Measurements from ENCODE around the gene RET. TPM values are rescaled to one million over a fixed set of nuclear protein-coding genes. Genes with fewer than 3 reads are reported as not detected.

RET gene
- total and polyA plus RNA-seq, 2 of the 8 experiments (the other 6 are each of a cell fraction or from before 2014, with no cell fraction given), result 6.7 to 8.4 TPM

GRCh38 chr10:43071865-43072650 is 4.8 kb upstream of the RET start:
- Histone ChIP-seq H3K14ac (ENCODE audit: insufficient read length) (no peak overlapping the region), H3K27ac (ENCODE audit: low read depth, low read length) (no peak overlapping the region), H2BK12ac (ENCODE audit: low read depth, low read length) (no peak overlapping the region), H2BK15ac (ENCODE audit: low read length) (no peak overlapping the region), H3K4me2 (ENCODE audit: insufficient read depth in 1 of 2, low read depth in 2 of 2, low read length in 2 of 2) (no peak overlapping the region), H3K56ac (replicated peaks; ENCODE audit: insufficient read length, low read depth, low read length) (no peak overlapping the region), H4K91ac (replicated peaks; ENCODE audit: insufficient read length, low read length) (no peak overlapping the region), H4K8ac (ENCODE audit: extremely low read depth, insufficient read depth, low read length) (no peak overlapping the region), H2AK5ac (ENCODE audit: low read depth, low read length) (no peak overlapping the region), H2BK120ac (replicated peaks; ENCODE audit: low read depth, low read length) (no peak overlapping the region), H3K23ac (ENCODE audit: insufficient read length) (no peak overlapping the region), H3K4ac (replicated peaks; ENCODE audit: insufficient read length, low read depth, low read length) (no peak overlapping the region), H3K9me3 (ENCODE audit: insufficient read depth in 2 of 2, low read depth in 1 of 2, low read length in 1 of 2) (no peaks in the 10 kb centered on the region), H3K9ac (replicated peaks in 1 of 4; ENCODE audit: extremely low read depth in 1 of 4, low read depth in 3 of 4, low read length in 3 of 4) (no peak overlapping the region), H2AFZ (ENCODE audit: low read length) (no peak overlapping the region), H4K5ac (ENCODE audit: insufficient read length, low read depth, low read length) (no peak overlapping the region), H3K79me2 (ENCODE audit: control insufficient read depth in 1 of 2, insufficient read depth in 2 of 2, low read length in 2 of 2) (no peaks in the 10 kb centered on the region), H3K18ac (ENCODE audit: extremely low read depth, low read length) (no peak overlapping the region), H3K4me1 (replicated peaks in 1 of 4; ENCODE audit: control insufficient read depth in 3 of 4, insufficient read depth in 4 of 4, low read length in 3 of 4) (peaks cover 0 to 3% (median 0%) of the 10 kb centered on the region in 4 experiments; a peak in 1 of 7 replicates), H3K23me2 (ENCODE audit: low read depth, low read length) (peaks cover 6% of the 10 kb centered on the region; the same call in 1 of the 2 replicates), H4K20me1 (replicated peaks in 1 of 2; ENCODE audit: control insufficient read depth in 1 of 2, insufficient read depth in 2 of 2, low read length in 2 of 2) (no peaks in the 10 kb centered on the region), H3K79me1 (ENCODE audit: low read depth, low read length) (no peaks in the 10 kb centered on the region; the same call in 1 of the 2 replicates), H2BK20ac (ENCODE audit: low read length) (no peak overlapping the region), H2BK5ac (ENCODE audit: low read depth, low read length) (no peak overlapping the region), H3K4me3 (ENCODE audit: extremely low read depth in 1 of 4, insufficient read depth in 2 of 4, low read depth in 3 of 4, low read length in 4 of 4) (no peak overlapping the region), H3K27me3 (replicated peaks in 1 of 4; ENCODE audit: control insufficient read depth in 3 of 4, extremely low read depth in 1 of 4, insufficient read depth in 3 of 4, low read length in 3 of 4) (peaks cover 0 to 18% (median 14%) of the 10 kb centered on the region in 4 experiments; a peak in 6 of 7 replicates), H3K36me3 (ENCODE audit: control insufficient read depth in 2 of 4, insufficient read depth in 4 of 4, low read length in 3 of 4) (no peaks in the 10 kb centered on the region)
- ChIA-PET POLR2A (ENCODE audit: partially characterized antibody) (interaction anchor here (0.6 kb wide), 1 partner anchor 107 kb away, joined by 3 read pairs; no protein-coding TSS in a partner anchor), CTCF (ENCODE audit: partially characterized antibody) (interaction anchor here (1.0 to 9.6 kb wide), 4 partner anchors 6 to 206 kb away, joined by 3 to 100 read pairs (median 3); partner anchors contain the start of gene RET)
- FAIRE-seq (no peak), DNase-seq (ENCODE audit: low read depth in 1 of 2, low spot score in 2 of 2) (no peak)
- WGBS, 2 experiments (ENCODE audit: extremely low coverage in 1 of 2, insufficient coverage in 1 of 2, insufficient read length in 1 of 2, insufficient replicate concordance in 2 of 2, low coverage in 1 of 2, low lambda C conversion rate in 2 of 2, missing lambda C conversion rate in 1 of 2), result 91% methylated on average over 17 of the region's 19 CpGs; no CpG with 5 or more reads in 1 of the 2 experiments
- TF ChIP-seq NRF1 (IDR thresholded peaks at IDR 0.05; ENCODE audit: low read depth, low read length) (no peak), SIRT6 (IDR thresholded peaks at IDR 0.05; ENCODE audit: low read length) (no peak), SP4 (IDR thresholded peaks at IDR 0.05; ENCODE audit: low read length) (no peak), POU5F1 (IDR thresholded peaks at IDR 0.05; ENCODE audit: low read depth, low read length) (no peak), POLR2A (IDR thresholded peaks at IDR 0.05; ENCODE audit: control extremely low read depth in 1 of 2, low read depth in 2 of 2, low read length in 2 of 2) (no peak), EZH2 (IDR thresholded peaks at IDR 0.05; ENCODE audit: low read depth, low read length, severe bottlenecking) (no peak), CTBP2 (IDR thresholded peaks at IDR 0.05; ENCODE audit: borderline replicate concordance, insufficient read depth, insufficient read length, low read length) (no peak), GABPA (IDR thresholded peaks at IDR 0.05; ENCODE audit: borderline replicate concordance, insufficient read depth, low read length) (no peak), EP300 (IDR thresholded peaks at IDR 0.05; ENCODE audit: borderline replicate concordance in 1 of 2, low read depth in 2 of 2, low read length in 2 of 2) (no peak), BACH1 (IDR thresholded peaks at IDR 0.05; ENCODE audit: low read length) (no peak), MAX (IDR thresholded peaks at IDR 0.05) (no peak), BRCA1 (IDR thresholded peaks at IDR 0.05; ENCODE audit: low read depth, low read length) (no peak), EGR1 (IDR thresholded peaks at IDR 0.05; ENCODE audit: borderline replicate concordance, low read depth, low read length) (no peak)

All from H1 (cell line).